Measurements from ENCODE around the gene ABCA1. TPM values are rescaled to one million over a fixed set of nuclear protein-coding genes. Genes with fewer than 3 reads are reported as not detected.
A peak's percentile ranks its signal among the peaks of the same experiment; 100 is the strongest.
"Not testable (repeated sequence)": the region's sequence is repeated elsewhere in the genome, so short reads cannot be mapped to it uniquely, and the experiment has no call there.

The ABCA1 gene
- total RNA-seq, 1 donor from 2014 or later: 21.9 TPM

- Histone ChIP-seq H3K36me3 (ENCODE audit: control insufficient read depth, insufficient read depth, low read length) (no peaks in the 10 kb centered on the region), H3K27me3 (ENCODE audit: control insufficient read depth, insufficient read depth, low read length) (no peaks in the 10 kb centered on the region), H3K4me3 (ENCODE audit: low read depth, low read length) (no peak overlapping the region)
- no peak for DNase-seq (ENCODE audit: low read depth)
- TF ChIP-seq CTCF (IDR thresholded peaks at IDR 0.05; ENCODE audit: insufficient read depth, low read length, poor library complexity, severe bottlenecking): no peak
These were observed 8.3 kb upstream of the ABCA1 start for GRCh38 chr9:104936291-104936690.

GRCh38 chr9:104935501-104935810 lies 7.5 kb upstream of the ABCA1 start:
- H3K27me3 ChIP-seq (ENCODE audit: control insufficient read depth, insufficient read depth, low read length); H3K4me3 ChIP-seq (ENCODE audit: low read depth, low read length); H3K36me3 ChIP-seq (ENCODE audit: control insufficient read depth, insufficient read depth, low read length); DNase-seq (ENCODE audit: low read depth): not testable (repeated sequence)

GRCh38 chr9:104934691-104935500 lies 6.9 kb upstream of the ABCA1 start:
- TF ChIP-seq CTCF (IDR thresholded peaks at IDR 0.05; ENCODE audit: insufficient read depth, low read length, poor library complexity, severe bottlenecking): no peak
- Histone ChIP-seq H3K4me3 (ENCODE audit: low read depth, low read length) (no peak overlapping the region), H3K27me3 (ENCODE audit: control insufficient read depth, insufficient read depth, low read length) (no peaks in the 10 kb centered on the region), H3K36me3 (ENCODE audit: control insufficient read depth, insufficient read depth, low read length) (no peaks in the 10 kb centered on the region)
- no peak for DNase-seq (ENCODE audit: low read depth)

- DNase-seq (ENCODE audit: low read depth); H3K27me3 ChIP-seq (ENCODE audit: control insufficient read depth, insufficient read depth, low read length); H3K4me3 ChIP-seq (ENCODE audit: low read depth, low read length); H3K36me3 ChIP-seq (ENCODE audit: control insufficient read depth, insufficient read depth, low read length): not testable (repeated sequence)
These were observed 5.1 kb upstream of the ABCA1 start for GRCh38 chr9:104933091-104933490.

GRCh38 chr9:104931256-104931655 lies 3.3 kb upstream of the ABCA1 start:
- DNase-seq (ENCODE audit: low read depth): no peak
- H3K4me3 ChIP-seq (ENCODE audit: low read depth, low read length): no peak overlapping the region

GRCh38 chr9:104927216-104927911 lies 591 bp downstream of the ABCA1 start:
- Histone ChIP-seq H3K36me3 (ENCODE audit: control insufficient read depth, insufficient read depth, low read length) (no peaks in the 10 kb centered on the region), H3K27me3 (ENCODE audit: control insufficient read depth, insufficient read depth, low read length) (no peaks in the 10 kb centered on the region), H3K4me3 (ENCODE audit: low read depth, low read length) (peak overlapping the region; percentile 71)
- TF ChIP-seq CTCF (IDR thresholded peaks at IDR 0.05; ENCODE audit: insufficient read depth, low read length, poor library complexity, severe bottlenecking): no peak
- DNase-seq (ENCODE audit: low read depth): no peak

More at GRCh38 chr9:104931256-104931655, 3.3 kb upstream of the ABCA1 start:
- Histone ChIP-seq H3K27me3 (ENCODE audit: control insufficient read depth, insufficient read depth, low read length) (no peaks in the 10 kb centered on the region), H3K36me3 (ENCODE audit: control insufficient read depth, insufficient read depth, low read length) (no peaks in the 10 kb centered on the region)
- TF ChIP-seq CTCF (IDR thresholded peaks at IDR 0.05; ENCODE audit: insufficient read depth, low read length, poor library complexity, severe bottlenecking): no peak

Measured in kidney epithelial cell (primary cell).